NB4 (cell line): ENCODE data around the gene IKZF4.

ENCODE experiments used
- DNase-seq: peaks from one replicate; pipeline ENCODE4 v3.0.0; 2010; ENCODE audit warnings: low read depth
- H3K4me3 ChIP-seq: one replicate; pipeline ENCODE4 v1.5.1; 2011; ENCODE audit warnings: mild to moderate bottlenecking, low read depth, low read length, moderate library complexity
- CTCF ChIP-seq: IDR thresholded peaks from one replicate; pipeline ENCODE4 v1.5.1; 2012; ENCODE audit warnings: low read depth, low read length
- MAX ChIP-seq: IDR thresholded peaks from 2 replicates; pipeline ENCODE4 v1.6.1; 2011; ENCODE audit warnings: low read depth, low read length
- MYC ChIP-seq: IDR thresholded peaks from 2 replicates; pipeline ENCODE4 v1.6.1; 2011; ENCODE audit warnings: low read depth, low read length
- POLR2A ChIP-seq: IDR thresholded peaks from 2 replicates; pipeline ENCODE4 v1.6.1; 2011; ENCODE audit warnings: mild to moderate bottlenecking; ENCODE audit not compliant: insufficient read length; ENCODE audit errors: extremely low read depth

IKZF4 gene

GRCh38 chr12:56084958-56085543, 64.2 kb downstream of the IKZF4 start:
- H3K4me3 ChIP-seq, result no peak overlapping the region
- DNase-seq, result peak; percentile 73
- TF ChIP-seq CTCF, result peak; percentile 98
- TF ChIP-seq MAX, result no peak

- DNase-seq, result no peak
- TF ChIP-seq POLR2A (no peak), MYC (no peak), CTCF (no peak), MAX (no peak)
- H3K4me3 ChIP-seq, result no peak overlapping the region
Measured at GRCh38 chr12:56086096-56086495, 65.3 kb downstream of the IKZF4 start.

GRCh38 chr12:56086608-56087007, 65.8 kb downstream of the IKZF4 start:
- no peak overlapping the region for H3K4me3 ChIP-seq
- DNase-seq, result no peak
- TF ChIP-seq POLR2A (no peak), MYC (no peak), CTCF (no peak), MAX (no peak)

GRCh38 chr12:56087220-56087619, 66.4 kb downstream of the IKZF4 start:
- no peak for TF ChIP-seq CTCF
- TF ChIP-seq MYC, result no peak
- TF ChIP-seq POLR2A, result no peak
- TF ChIP-seq MAX, result no peak
- no peak overlapping the region for H3K4me3 ChIP-seq
- no peak for DNase-seq
